Spleen (tissue), 7 donors: Measurements from ENCODE around the gene FIG4.

Experiments used
- CTCF ChIP-seq, 11 experiments: fragments of 200-600 bp in 7 of 11; fragments of 450-650 bp in 4 of 11; sonication (generic) in 4 of 11; IDR thresholded peaks in 8 of 11; conservative IDR thresholded peaks in 3 of 11; 1 replicate in 7 of 11; 2 replicates in 4 of 11; pipeline versions ENCODE4 v1.4.0 to v1.8.0; 2016 to 2021; ENCODE audit warnings: antibody characterized with exemption in 11 of 11, inconsistent platforms in 4 of 11, mild to moderate bottlenecking in 1 of 11
- POLR2A ChIP-seq, 3 donors: fragments of 450-650 bp; IDR thresholded peaks; one replicate each; pipeline ENCODE4 v1.5.1; 2017; ENCODE audit warnings: antibody characterized with exemption in 3 of 3, mild to moderate bottlenecking in 1 of 3
- donor health status: DM: no; HTN: no; CAD: no; lungs with moderate emphysema.
- donor health status: DM: no; HTN: no; CAD: no.
- donor health status: DM: no; HTN: no; CAD: no.

GRCh38 chr6:109702791-109703190 lies 11.7 kb downstream of the FIG4 start:
- TF ChIP-seq POLR2A (IDR thresholded peaks at IDR 0.05) (no peak), CTCF (IDR thresholded peaks at IDR 0.05 in 8 of 11, conservative IDR thresholded peaks at IDR 0.05 in 3 of 11) (no peak)
